ENCODE measurements around the gene DACH1.
"Not testable (repeated sequence)": the region's sequence is repeated elsewhere in the genome, so short reads cannot be mapped to it uniquely, and the experiment has no call there.

Gene DACH1

DNA sequence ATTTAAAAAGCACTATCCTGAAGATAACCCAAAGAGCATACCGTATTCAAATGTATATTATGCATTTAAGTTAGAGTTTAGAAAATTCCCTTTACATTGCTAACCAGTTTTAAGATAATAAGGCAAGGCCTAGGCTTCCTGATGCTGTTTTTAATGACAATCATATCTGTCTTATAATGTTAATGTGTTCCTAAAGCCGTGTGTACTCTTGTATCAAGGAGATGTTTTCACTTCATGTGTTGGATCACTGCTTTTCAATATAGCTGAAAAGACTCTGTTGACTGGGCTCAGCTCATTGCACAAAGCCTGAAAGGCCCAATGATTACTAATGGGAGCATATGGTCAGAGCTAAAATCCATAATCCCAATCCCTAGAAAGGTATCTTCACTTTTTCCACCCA is 81.6 kb downstream of the DACH1 start:
- in situ Hi-C loops (cut with MboI; ENCODE audit: low sequenced_read_pairs) = no loop called here

DNA sequence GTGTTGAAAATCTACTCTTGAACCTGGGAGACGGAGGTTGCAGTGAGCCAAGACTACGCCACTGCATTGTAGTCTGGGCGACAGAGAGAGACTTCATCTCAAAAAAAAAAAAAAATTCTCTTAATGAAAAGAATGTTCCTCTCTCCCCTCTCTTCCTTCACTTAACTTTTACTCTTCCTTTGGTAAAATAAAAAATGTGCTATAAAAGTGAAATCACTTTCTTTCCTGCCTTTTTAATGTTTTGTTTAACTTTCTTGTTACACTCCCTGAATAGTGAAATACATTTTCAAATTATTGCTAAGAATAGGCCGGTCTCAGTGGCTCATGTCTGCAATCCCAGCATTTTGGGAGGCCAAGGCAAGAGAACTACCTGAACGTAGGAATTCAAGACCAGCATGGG is 86.5 kb downstream of the DACH1 start:
- in situ Hi-C loops (cut with MboI; ENCODE audit: low sequenced_read_pairs) = no loop called here

DNA sequence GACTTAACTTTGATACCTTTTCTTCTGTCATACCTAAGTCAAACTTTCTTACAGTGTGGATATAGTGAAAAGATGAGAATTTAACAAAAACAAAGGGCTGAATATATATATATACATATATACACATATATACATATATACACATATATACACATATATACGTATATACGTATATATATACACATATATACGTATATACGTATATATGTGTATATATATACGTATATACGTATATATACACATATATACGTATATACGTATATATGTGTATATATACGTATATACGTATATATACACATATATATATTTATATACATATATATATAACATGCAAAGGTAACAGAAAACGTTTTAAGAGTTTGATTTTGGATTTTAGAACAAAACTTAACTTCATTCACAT is 88.0 kb downstream of the DACH1 start:
- in situ Hi-C loops (cut with MboI; ENCODE audit: low sequenced_read_pairs) = not testable (repeated sequence)

DNA sequence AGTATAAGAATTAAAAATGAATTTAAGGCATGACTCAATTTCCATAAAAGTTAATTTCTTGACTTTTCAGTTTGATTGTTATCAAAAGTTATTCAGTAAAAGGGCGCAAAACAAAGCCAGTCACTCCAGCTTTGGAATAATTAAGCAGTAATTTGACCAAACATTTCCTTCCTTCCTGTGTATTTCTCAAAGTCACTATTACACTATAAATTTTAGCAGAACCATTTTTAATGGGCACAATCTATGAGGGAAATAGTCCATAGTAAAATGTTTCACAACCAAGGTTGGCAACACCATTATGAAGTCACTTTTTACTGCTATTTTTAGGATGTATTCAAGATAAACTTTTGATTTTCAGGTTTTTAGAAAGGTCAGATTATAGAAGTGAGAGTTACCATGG is 91.0 kb downstream of the DACH1 start:
- in situ Hi-C loops (cut with MboI; ENCODE audit: low sequenced_read_pairs) = no loop called here

DNA sequence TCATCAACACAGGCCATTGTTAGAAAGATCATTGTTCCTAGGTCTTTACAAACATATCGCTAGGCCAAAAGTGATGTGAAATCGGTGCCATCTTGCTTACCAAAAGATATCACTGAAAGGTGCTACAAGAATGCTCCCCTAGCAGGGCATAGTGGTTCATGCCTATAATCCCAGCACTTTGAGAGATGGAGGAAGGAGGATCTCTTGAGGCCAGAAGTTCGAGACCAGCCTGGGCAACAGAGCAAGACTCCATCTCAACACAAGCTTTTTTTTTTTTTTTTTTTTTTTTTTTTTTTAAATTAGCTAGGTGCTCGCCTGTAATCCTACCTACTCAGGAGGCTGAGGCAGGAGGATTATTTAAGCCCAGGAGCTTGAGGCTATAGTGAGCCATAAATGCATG is 92.1 kb downstream of the DACH1 start:
- in situ Hi-C loops (cut with MboI; ENCODE audit: low sequenced_read_pairs) = no loop called here

DNA sequence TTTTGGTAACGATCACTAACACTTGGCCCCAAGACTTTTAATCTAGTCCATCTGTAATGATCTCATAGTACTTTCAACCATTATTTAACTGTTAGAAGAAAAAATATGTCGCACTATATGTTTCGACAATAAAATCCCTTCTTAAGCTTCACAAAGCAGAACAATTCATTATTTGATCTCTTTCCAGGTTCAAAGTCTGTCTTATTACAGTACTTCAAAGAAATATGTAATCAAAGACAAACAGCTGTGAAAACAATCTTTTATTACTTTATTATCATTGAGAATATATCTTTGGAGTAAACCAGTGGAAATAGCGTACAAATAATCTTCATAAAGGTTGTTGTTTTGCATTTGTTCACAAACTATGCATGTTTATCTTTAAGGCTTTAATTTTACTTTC is 93.5 kb downstream of the DACH1 start:
- in situ Hi-C loops (cut with MboI; ENCODE audit: low sequenced_read_pairs) = no loop called here

DNA sequence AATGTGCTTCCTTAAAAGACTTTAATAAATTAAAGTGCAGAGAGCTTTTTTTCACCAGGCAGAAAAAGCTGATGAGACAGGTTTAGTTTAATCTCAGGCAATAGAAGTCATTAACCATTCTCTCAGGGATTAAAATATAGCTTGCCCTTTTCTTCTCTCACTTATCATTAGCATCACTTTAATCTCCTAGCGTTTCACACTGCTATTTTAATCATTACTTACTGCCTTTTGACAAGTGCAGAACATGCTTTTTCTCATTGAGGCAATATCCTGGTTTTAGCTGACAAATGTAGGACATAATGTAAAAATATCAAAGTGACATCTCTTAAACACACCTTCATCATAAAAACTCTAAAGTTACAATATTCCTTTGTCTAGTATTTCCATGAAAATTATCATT is 94.6 kb downstream of the DACH1 start:
- in situ Hi-C loops (cut with MboI; ENCODE audit: low sequenced_read_pairs) = no loop called here

DNA sequence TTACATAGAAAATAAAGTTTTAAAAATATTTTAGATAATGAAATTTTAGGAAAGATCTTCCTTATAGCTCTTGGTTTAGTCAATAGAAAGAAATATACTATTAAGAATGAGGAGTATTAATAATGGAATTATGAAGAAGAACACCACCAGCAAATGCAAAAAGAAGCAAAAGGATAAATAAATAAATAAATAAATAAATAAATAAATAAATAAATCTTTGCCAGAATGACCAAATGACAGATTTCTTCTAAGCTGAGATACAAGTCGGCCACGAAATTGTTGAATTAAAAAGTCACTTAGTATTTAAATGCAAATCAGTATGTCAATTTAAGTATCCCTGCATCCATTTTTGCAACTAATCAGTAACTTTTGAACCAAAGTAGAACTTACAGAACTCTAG is 95.9 kb downstream of the DACH1 start:
- in situ Hi-C loops (cut with MboI; ENCODE audit: low sequenced_read_pairs) = no loop called here

DNA sequence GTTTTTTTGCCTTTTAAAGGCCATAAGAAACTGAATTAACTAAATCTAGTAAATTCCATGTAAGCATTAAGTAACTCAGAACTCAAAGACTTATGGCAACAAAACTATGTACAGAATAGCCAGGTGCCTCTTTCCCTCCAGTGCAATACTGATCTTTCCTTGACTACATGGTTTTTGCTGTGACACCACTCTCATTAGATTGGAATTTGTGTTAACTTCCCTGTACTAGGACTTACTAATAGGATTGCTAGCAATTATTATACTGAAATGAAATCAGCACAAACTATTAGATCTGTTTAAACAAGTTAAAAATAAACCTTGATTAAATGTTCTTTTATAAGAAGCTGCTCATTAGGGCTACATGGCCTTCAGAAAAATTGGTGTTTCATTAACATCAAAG is 96.3 kb downstream of the DACH1 start:
- in situ Hi-C loops (cut with MboI; ENCODE audit: low sequenced_read_pairs) = no loop called here

DNA sequence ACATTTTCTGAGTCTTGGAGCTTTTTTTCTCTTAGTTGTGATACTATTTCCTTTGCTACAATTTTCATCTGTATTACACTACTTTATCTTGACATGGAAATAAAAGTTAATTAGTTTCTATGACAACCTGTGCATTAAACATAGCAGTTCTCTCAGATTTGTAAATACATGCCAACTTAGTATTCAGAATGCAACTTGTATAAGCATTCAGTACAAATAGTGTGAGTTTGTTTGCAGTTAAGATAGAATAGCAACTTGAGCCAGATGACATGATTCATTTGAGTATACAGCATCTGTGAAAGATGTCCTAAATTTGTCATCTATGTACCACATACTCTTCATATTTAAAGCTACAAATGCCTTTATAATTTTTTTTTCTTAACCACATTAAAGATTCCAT is 98.1 kb downstream of the DACH1 start:
- in situ Hi-C loops (cut with MboI; ENCODE audit: low sequenced_read_pairs) = no loop called here

DNA sequence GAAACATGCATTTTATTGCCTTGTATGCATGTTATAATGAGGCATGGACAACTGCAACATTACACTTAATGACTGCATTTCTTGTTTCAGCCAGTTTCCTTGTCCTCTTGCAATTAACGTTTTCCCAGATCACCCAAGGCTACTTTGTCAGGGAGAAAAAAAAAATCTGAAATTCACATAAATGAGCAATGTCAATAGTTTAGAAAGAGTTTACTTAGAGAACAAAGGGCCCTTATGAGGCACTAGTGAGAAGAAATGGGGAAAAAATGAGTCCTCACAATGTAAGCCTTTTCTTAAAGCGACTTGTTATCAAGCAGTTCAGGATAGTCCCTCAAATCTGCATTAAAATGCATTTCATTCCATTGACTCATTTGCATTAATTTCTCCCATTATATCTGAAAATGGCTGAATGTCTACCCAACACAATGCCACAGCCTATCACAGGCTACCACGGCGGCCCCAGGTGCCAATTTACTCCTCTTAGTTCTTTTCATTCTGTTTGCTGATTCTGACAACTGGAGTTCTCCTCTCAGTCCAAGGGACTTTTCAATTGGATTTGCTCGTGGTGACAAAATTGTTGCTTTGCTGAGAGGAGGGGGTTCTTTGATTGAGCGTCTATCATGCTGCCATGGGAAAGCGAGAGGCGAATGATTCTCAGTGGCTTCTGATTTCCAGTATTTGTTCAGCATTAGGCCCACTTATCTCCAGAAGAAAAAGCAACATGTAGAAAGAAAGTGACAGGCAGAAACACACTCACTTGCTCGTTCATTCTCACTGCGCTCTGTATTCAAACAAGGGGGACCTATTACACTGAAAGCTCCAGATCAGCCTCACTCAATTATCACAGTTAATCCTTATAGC is 107.1 kb downstream of the DACH1 start:
- in situ Hi-C loops (cut with MboI; ENCODE audit: low sequenced_read_pairs) = no loop called here

DNA sequence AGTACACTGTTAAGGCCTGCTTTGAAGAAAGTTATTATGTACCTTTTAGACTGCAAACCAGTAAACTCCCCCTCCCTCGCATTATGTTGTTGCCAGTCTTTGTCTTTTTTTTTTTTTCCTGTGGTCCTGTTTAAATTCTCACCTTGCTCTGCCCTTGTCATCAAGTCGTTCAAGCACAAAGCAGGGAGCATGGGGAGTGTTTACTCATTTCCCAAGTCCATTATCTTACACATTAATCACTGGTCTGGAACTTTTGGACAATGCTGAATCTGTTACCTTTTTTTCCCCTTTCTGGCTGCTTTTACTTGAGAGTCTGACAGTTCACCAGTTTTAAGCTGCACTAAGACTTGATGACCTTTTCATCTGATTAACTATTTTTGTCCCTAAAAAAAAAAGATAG is 108.2 kb downstream of the DACH1 start:
- in situ Hi-C loops (cut with MboI; ENCODE audit: low sequenced_read_pairs) = no loop called here

DNA sequence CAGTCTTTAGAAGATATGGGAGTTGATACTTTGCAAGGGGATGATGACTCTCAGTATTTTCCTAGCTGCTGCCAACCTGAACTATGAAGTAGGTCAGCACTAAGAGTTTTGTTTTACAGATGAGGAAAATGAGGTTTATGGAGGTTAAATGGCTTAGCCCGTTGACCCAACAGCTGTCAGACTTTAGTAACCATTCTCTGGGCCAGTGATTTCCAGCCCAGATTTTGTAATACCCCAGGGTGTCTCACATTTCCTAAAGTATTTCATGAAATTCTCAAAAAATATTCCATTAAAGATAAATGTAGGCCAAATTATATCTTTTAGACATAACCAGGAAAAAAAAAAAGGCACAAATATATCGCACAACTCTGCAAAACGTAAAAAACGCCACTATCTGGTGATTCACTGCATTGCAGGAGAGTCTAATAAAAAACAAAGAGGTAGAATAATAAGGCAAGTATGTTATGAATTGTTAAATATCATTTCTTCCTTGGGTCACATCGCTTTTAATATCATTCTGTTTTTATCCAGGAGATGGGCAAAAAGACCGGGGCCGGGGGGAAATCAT is 112.5 kb downstream of the DACH1 start:
- in situ Hi-C loops (cut with MboI; ENCODE audit: low sequenced_read_pairs) = no loop called here

DNA sequence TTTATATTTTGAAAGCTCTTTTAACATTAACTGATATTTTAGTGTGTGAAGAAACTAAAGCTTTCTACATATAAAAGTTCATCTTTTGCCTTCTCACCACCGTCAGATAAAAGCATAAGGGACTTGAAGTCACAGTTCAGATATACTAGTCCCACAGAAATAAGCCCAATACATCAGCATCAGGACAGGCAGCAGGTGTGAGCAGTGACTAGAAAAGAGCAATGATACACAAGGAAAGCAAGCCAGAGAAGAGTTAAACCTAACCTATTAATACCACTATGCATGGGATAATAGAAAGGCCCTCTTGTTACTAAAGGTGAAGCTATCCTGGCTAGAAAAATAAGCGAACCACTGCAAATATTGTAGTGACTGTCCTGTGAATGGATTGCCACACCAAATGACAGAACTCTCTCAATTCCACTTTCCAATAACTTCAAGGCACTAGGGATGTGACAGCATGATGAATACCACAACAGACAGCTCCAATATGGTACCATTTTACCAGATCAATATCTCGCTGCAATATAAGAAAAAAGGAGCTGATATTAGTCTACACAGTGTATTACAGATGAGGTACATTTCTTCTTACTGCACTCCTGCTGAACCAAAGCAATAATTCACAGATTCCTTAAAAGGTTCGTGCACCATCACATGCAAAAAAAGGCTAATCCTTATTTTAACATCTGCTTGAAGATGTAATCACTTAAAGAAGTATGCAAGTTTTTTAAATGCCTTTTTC is 114.1 kb downstream of the DACH1 start:
- in situ Hi-C loops (cut with MboI; ENCODE audit: low sequenced_read_pairs) = no loop called here

DNA sequence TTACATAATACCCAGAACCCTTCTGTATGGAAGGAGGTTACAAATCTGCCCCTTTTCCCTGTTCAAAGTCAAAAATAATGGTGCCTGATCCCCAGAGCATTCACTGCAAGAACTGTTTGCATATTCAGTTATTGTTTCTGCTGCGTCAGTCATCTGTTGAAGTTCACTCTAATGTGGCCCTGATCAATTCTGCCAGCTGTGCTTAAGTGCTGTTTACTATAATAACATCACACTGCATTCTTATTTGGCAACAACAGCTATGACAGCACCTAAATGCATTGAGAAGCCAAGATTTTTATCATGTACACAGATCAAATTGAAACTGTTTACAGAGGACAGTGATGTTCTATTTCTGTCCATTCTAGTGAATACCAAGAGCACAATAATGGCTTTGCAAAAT is 115.9 kb downstream of the DACH1 start:
- in situ Hi-C loops (cut with MboI; ENCODE audit: low sequenced_read_pairs) = no loop called here

DNA sequence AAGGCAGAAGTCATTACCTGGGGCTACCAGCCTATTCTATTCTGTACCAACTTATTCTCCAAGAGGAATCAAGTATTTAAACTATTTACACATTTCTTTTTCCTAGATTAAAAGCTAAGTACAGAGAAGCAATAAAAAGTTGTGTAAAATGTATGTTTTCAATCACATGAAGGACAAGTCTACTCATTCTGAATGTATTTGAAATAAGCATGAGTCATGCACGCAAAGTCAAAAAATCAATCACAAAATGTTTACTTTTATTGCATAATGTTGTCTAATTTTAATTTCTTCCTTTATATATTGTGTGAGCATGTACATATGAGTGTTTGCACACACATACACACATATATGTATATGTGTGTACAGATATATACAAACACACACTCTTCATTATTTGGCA is 136.7 kb downstream of the DACH1 start:
- in situ Hi-C loops (cut with MboI; ENCODE audit: low sequenced_read_pairs) = no loop called here

DNA sequence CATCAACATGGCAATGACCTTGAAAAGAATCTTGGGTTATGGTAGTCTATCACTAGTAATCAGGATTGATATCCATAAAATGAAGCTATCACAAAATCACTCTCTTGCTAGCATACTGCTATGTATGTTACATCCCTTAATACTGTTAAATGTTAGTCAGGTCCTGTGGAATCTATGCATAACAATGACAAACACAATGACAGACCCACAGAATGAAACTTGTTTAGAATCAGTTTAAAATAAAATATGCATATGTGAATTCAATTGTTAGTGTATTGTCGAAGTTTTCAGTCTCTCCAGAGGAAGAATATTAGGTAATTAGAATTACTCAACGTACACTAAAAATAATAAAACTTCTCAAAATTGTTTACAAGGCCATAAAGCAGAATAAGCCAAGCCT is 137.6 kb downstream of the DACH1 start:
- in situ Hi-C loops (cut with MboI; ENCODE audit: low sequenced_read_pairs) = no loop called here

DNA sequence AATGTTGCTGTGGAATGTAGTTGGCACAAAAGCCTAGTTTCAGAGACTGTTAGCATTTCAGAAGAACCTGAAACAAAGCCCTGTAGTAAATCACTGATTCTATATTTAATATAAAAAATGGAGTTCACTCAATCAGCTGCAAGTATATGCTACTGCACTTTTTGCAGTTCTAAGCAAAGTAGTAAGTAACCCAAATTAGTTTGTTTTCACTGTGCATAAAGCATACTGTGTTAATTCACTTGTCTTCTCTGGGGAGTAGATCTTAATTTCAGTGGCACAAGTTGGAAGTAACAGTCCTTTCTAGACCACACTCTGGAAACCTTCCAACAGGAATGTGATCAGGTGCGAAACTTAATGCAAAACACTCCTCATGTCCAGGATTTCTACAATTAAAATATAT is 139.3 kb downstream of the DACH1 start:
- in situ Hi-C loops (cut with MboI; ENCODE audit: low sequenced_read_pairs) = no loop called here

DNA sequence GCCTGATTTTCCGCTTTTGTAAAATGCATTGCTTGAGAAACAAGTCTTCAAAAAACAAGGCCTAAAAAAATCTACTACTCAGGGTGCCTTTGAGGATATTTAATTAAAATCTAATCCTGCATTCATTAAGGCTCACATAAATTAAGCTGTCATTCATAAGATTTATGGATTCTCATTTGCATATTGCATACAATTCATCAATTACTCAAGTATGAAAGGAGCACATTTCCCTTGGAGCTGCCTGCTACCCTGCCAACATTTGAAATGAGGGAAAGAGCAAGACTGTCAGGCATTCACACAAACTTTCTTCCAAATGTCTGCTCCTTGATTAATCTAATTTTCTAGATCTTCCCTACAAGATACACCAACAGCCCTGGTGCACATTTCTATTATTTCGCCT is 140.0 kb downstream of the DACH1 start:
- in situ Hi-C loops (cut with MboI; ENCODE audit: low sequenced_read_pairs) = no loop called here

DNA sequence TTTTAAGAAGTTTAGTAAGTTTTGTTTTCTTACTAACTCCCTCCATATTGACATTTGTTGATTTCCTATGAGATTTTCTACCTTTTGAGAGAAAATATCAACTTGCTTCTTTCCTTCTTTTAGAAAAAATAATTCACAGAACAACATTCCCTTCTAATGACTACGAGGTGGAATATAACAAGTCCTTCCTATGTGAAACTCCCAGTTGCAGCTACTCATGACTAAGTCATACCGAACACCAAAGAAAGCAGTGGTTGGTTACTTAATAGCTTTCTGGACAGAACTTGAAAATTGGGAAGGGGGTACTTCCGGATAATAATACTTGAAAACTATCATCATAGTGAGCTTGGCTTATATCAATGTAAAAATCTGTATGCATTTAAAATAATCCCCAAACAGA is 144.8 kb downstream of the DACH1 start:
- in situ Hi-C loops (cut with MboI; ENCODE audit: low sequenced_read_pairs) = no loop called here

DNA sequence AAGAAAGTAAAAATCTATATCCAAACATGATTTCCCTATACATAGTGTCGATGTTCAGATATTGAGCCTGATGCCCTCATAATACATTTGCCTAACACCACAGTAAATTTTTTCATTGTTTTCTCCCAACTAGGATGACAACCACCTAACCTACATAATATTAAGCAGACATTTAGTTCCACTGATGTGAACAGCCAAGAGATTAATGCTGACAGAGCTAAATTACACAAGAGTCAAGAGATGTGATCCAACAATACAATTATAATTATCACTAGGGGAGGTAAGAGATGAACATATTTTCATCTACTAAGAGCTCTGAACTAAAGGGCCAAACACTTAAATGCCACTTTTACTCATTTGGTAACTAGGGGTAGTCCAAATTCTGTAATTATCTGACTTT is 145.9 kb downstream of the DACH1 start:
- in situ Hi-C loops (cut with MboI; ENCODE audit: low sequenced_read_pairs) = no loop called here

DNA sequence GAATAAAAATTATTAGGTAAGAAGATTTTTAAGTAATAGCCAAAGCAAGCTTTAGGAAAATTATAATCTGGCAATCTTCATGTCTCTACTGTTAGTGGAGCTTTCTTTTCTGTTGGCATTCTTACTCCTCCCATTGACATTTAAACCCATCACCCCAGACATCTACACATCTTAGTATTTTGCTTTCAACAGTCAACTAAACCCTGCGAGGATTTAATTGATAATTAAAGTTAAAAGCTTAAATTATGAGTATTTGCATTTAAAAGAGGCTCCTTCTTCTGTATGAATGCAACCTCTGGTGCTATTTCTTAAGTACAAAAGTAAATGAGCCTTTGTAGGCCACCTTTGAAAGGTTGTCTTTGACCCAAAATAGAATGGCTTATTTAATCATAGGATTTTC is 148.1 kb downstream of the DACH1 start:
- in situ Hi-C loops (cut with MboI; ENCODE audit: low sequenced_read_pairs) = no loop called here

Measured in hTERT RPE-1 (cell line).